Spleen (tissue), 11 donors: ENCODE measurements around the gene TKT. TPM values are rescaled to one million over a fixed set of nuclear protein-coding genes. Genes with fewer than 3 reads are reported as not detected.

Source experiments
- DNase-seq: peaks from one replicate; pipeline ENCODE4 v3.0.0-alpha.2; 2020
- H3K27ac ChIP-seq, 8 donors: fragments of 200-600 bp; sonication (generic) in 7 of 8; 1 replicate in 4 of 8; 2 replicates in 4 of 8; pipeline versions ENCODE4 v1.5.0 to v1.8.0; 2016 to 2021; ENCODE audit warnings: inconsistent platforms in 4 of 8, mild to moderate bottlenecking in 4 of 8, moderate library complexity in 1 of 8
- H3K27me3 ChIP-seq, 7 donors: fragments of 200-600 bp; sonication (generic) in 6 of 7; replicated peaks in 1 of 7; 1 replicate in 4 of 7; 2 replicates in 3 of 7; pipeline versions ENCODE4 v1.5.0 to v1.8.0; 2016 to 2021; ENCODE audit warnings: inconsistent platforms in 3 of 7, mild to moderate bottlenecking in 1 of 7
- H3K36me3 ChIP-seq, 6 donors: fragments of 200-600 bp; sonication (generic) in 5 of 6; 1 replicate in 4 of 6; 2 replicates in 2 of 6; pipeline versions ENCODE4 v1.5.0 to v1.8.0; 2016 to 2021; ENCODE audit warnings: inconsistent platforms in 2 of 6
- H3K4me1 ChIP-seq, 6 donors: fragments of 200-600 bp; sonication (generic) in 5 of 6; 1 replicate in 3 of 6; 2 replicates in 3 of 6; pipeline versions ENCODE4 v1.5.0 to v1.8.0; 2016 to 2021; ENCODE audit warnings: inconsistent platforms in 3 of 6
- H3K4me3 ChIP-seq, 8 donors: fragments of 200-600 bp; sonication (generic) in 7 of 8; 1 replicate in 4 of 8; 2 replicates in 4 of 8; pipeline versions ENCODE4 v1.5.0 to v1.8.0; 2016 to 2021; ENCODE audit warnings: inconsistent platforms in 4 of 8, mild to moderate bottlenecking in 4 of 8, moderate library complexity in 2 of 8
- H3K9me3 ChIP-seq, 8 donors: fragments of 200-600 bp; sonication (generic) in 7 of 8; 1 replicate in 4 of 8; 2 replicates in 4 of 8; pipeline versions ENCODE4 v1.5.0 to v1.8.0; 2016 to 2021; ENCODE audit warnings: inconsistent platforms in 4 of 8
- POLR2A ChIP-seq, 3 donors: fragments of 450-650 bp; IDR thresholded peaks; one replicate each; pipeline ENCODE4 v1.5.1; 2017; ENCODE audit warnings: antibody characterized with exemption in 3 of 3, mild to moderate bottlenecking in 1 of 3
- POLR2AphosphoS5 ChIP-seq, 3 donors: sonication (generic); formaldehyde crosslinking; IDR thresholded peaks; one replicate each; pipeline ENCODE4 v1.5.1; 2017; ENCODE audit warnings: antibody characterized with exemption in 3 of 3
- WGBS, 5 donors: extraction: QIAGEN DNeasy Blood & Tissue Kit in 3 of 5; methylation state at CpG; one replicate each; pipeline versions ENCODE4 v1.1.5 to v1.1.7; 2013 to 2018; 5-methylcytosine and 5-hydroxymethylcytosine counted together
- intact Hi-C: fragments of 100-400 bp; cut with DNase I; formaldehyde crosslinking; loops from one replicate; pipeline ENCODE4 v1.15.0; 2023; ENCODE audit warnings: low total_unique reads
- polyA plus RNA-seq, 3 donors: library from polyadenylated mRNA; stranded (reverse); fragments of 200-250 nt; gene quantifications; one replicate each; pipeline ENCODE4 v1.2.1, GENCODE V29; 2013
- total RNA-seq, 7 donors: library from RNA; depleted of rRNA in 3 of 7; stranded (reverse); fragments of >200 nt in 3 of 7; fragmentation: NEBNext Ultra II Directional in 4 of 7; extraction: Animal tissue kit (Norgen Biotek cat#: 25700) in 4 of 7; gene quantifications; one replicate each; pipeline versions ENCODE4 v1.1.0 to v1.2.1, GENCODE V29; 2016 to 2021
- TF ChIP-seq, protein P1 (sequence below), 11 experiments: fragments of 200-600 bp in 7 of 11; fragments of 450-650 bp in 4 of 11; sonication (generic) in 4 of 11; IDR thresholded peaks in 8 of 11; conservative IDR thresholded peaks in 3 of 11; 1 replicate in 7 of 11; 2 replicates in 4 of 11; pipeline versions ENCODE4 v1.4.0 to v1.8.0; 2016 to 2021; ENCODE audit warnings: antibody characterized with exemption in 11 of 11, inconsistent platforms in 4 of 11, mild to moderate bottlenecking in 1 of 11
- donor health status: healthy with polysubstance abuse.
- donor health status: DM: no; HTN: no; CAD: no; lungs with moderate emphysema.
- donor health status: DM: no; HTN: no; CAD: no.
- donor health status: Bipolar disorder and iron deficiency.
- donor health status: healthy.
- donor health status: DM: no; HTN: no; CAD: no.
- donor health status: DM: yes; HTN: yes; CAD: no.

The TKT gene
- total and polyA plus RNA-seq, 10 donors, result 110 to 490 (median 273) TPM

GRCh38 chr3:53250453-53250852, 5.4 kb downstream of the TKT start:
- Histone ChIP-seq H3K36me3 (peaks cover 0 to 10% (median 0%) of the 10 kb centered on the region in 6 donors), H3K9me3 (peaks cover 0 to 3% (median 0%) of the 10 kb centered on the region in 8 donors), H3K27ac (peak overlapping the region; percentile 35 to 98 (median 94)), H3K27me3 (no peaks in the 10 kb centered on the region), H3K4me1 (peaks cover 30 to 97% (median 80%) of the 10 kb centered on the region in 6 donors), H3K4me3 (peak overlapping the region in 1 of 8 donors; percentile 100)
- WGBS, 5 donors, result 69 to 97% (median 85%) methylated on average over 3 of the region's 3 CpGs
- no peak for DNase-seq
- TF ChIP-seq POLR2A (IDR thresholded peaks at IDR 0.05), result no peak
- no peak for TF ChIP-seq POLR2AphosphoS5 (IDR thresholded peaks at IDR 0.05)
- TF ChIP-seq, protein P1, sequence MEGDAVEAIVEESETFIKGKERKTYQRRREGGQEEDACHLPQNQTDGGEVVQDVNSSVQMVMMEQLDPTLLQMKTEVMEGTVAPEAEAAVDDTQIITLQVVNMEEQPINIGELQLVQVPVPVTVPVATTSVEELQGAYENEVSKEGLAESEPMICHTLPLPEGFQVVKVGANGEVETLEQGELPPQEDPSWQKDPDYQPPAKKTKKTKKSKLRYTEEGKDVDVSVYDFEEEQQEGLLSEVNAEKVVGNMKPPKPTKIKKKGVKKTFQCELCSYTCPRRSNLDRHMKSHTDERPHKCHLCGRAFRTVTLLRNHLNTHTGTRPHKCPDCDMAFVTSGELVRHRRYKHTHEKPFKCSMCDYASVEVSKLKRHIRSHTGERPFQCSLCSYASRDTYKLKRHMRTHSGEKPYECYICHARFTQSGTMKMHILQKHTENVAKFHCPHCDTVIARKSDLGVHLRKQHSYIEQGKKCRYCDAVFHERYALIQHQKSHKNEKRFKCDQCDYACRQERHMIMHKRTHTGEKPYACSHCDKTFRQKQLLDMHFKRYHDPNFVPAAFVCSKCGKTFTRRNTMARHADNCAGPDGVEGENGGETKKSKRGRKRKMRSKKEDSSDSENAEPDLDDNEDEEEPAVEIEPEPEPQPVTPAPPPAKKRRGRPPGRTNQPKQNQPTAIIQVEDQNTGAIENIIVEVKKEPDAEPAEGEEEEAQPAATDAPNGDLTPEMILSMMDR (IDR thresholded peaks at IDR 0.05 in 8 of 11, conservative IDR thresholded peaks at IDR 0.05 in 3 of 11), result no peak
- intact Hi-C loops, result no loop called here

GRCh38 chr3:53248161-53248560, 7.7 kb downstream of the TKT start:
- intact Hi-C loops, result no loop called here
- TF ChIP-seq, protein P1 (IDR thresholded peaks at IDR 0.05 in 8 of 11, conservative IDR thresholded peaks at IDR 0.05 in 3 of 11), result no peak
- TF ChIP-seq POLR2AphosphoS5 (IDR thresholded peaks at IDR 0.05) (no peak), POLR2A (IDR thresholded peaks at IDR 0.05) (no peak)
- H3K27ac ChIP-seq, result peak overlapping the region in 5 of 8 donors; percentile 29 to 98 (median 95)

DNA sequence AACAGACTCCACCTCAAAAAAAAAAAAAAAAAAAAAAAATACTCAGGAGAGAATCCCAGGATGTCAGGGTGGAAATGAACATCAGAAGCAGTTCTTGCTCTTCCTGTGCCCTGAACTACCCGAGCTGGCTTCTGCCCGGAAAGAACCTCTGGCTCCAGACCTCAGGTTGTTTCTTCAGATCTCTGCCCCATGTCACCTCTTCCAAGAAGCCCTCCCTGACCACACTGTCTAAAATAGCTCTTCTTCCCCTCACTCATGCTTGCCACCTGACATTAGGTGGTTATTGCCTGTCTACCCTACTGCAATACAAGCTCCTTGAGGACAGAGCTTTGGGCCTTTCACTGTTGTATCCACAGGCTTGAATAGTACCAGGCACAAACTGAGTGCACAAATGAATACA, 8.2 kb downstream of the TKT start:
- 32 to 76% (median 48%) methylated on average over 2 of the region's 2 CpGs for WGBS, 5 donors
- Histone ChIP-seq H3K4me1 (peaks cover 20 to 100% (median 78%) of the 10 kb centered on the region in 6 donors), H3K27ac (peak overlapping the region in 5 of 8 donors; percentile 29 to 98 (median 95)), H3K36me3 (peaks cover 0 to 32% (median 0%) of the 10 kb centered on the region in 6 donors), H3K9me3 (peaks cover 0 to 4% (median 0%) of the 10 kb centered on the region in 8 donors), H3K4me3 (no peak overlapping the region), H3K27me3 (no peaks in the 10 kb centered on the region)
- DNase-seq, result no peak
- intact Hi-C loops, result no loop called here
- TF ChIP-seq POLR2AphosphoS5 (IDR thresholded peaks at IDR 0.05) (no peak), POLR2A (IDR thresholded peaks at IDR 0.05) (no peak)
- TF ChIP-seq, protein P1 (IDR thresholded peaks at IDR 0.05 in 8 of 11, conservative IDR thresholded peaks at IDR 0.05 in 3 of 11), result no peak

More at GRCh38 chr3:53248161-53248560, 7.7 kb downstream of the TKT start:
- DNase-seq, result no peak
- H3K36me3 ChIP-seq, result peaks cover 0 to 26% (median 0%) of the 10 kb centered on the region in 6 donors
- no peaks in the 10 kb centered on the region for H3K27me3 ChIP-seq
- peaks cover 0 to 4% (median 0%) of the 10 kb centered on the region in 8 donors for H3K9me3 ChIP-seq
- H3K4me3 ChIP-seq, result peak overlapping the region in 1 of 8 donors; percentile 100
- WGBS, 5 donors, result 80 to 93% (median 87%) methylated on average over 6 of the region's 6 CpGs
- H3K4me1 ChIP-seq, result peaks cover 19 to 100% (median 79%) of the 10 kb centered on the region in 6 donors

GRCh38 chr3:53244271-53244670, 11.6 kb downstream of the TKT start:
- Histone ChIP-seq H3K4me1 (peaks cover 11 to 98% (median 69%) of the 10 kb centered on the region in 6 donors), H3K27me3 (no peaks in the 10 kb centered on the region), H3K27ac (peak overlapping the region in 4 of 8 donors; percentile 39 to 86 (median 58)), H3K4me3 (no peak overlapping the region), H3K36me3 (peaks cover 3 to 65% (median 29%) of the 10 kb centered on the region in 6 donors), H3K9me3 (peaks cover 0 to 4% (median 0%) of the 10 kb centered on the region in 8 donors)
- no peak for TF ChIP-seq POLR2A (IDR thresholded peaks at IDR 0.05)
- TF ChIP-seq, protein P1 (IDR thresholded peaks at IDR 0.05 in 8 of 11, conservative IDR thresholded peaks at IDR 0.05 in 3 of 11), result no peak
- TF ChIP-seq POLR2AphosphoS5 (IDR thresholded peaks at IDR 0.05), result no peak
- intact Hi-C loops, result no loop called here
- 87 to 94% (median 93%) methylated on average over 7 to 8 of the region's 8 CpGs for WGBS, 5 donors
- DNase-seq, result no peak
